Activated T-helper 1 cell treated with Interleukin-2 at 50 U/mL for 16 hours (primary cell): ENCODE results near the gene ME3.
"Not testable (repeated sequence)": the region's sequence is repeated elsewhere in the genome, so short reads cannot be mapped to it uniquely, and the experiment has no call there.

Experiments
- DNase-seq: peaks from one replicate; pipeline ENCODE4 v3.0.0-alpha.2; 2020; ENCODE audit warnings: low read depth

ME3 gene

GRCh38 chr11:86663761-86664160 lies 8.7 kb downstream of the ME3 start:
- no peak for DNase-seq

GRCh38 chr11:86663291-86663690 lies 9.1 kb downstream of the ME3 start:
- DNase-seq = no peak

- no peak for DNase-seq
Observed at GRCh38 chr11:86660736-86661135, 11.7 kb downstream of the ME3 start.

GRCh38 chr11:86660088-86660487 lies 12.3 kb downstream of the ME3 start:
- DNase-seq = no peak

GRCh38 chr11:86658534-86658933 lies 13.9 kb downstream of the ME3 start:
- DNase-seq = no peak

- DNase-seq = not testable (repeated sequence)
Observed at GRCh38 chr11:86645212-86645611, 27.2 kb downstream of the ME3 start.

GRCh38 chr11:86644291-86644690 lies 28.1 kb downstream of the ME3 start:
- no peak for DNase-seq

- DNase-seq = no peak
Observed at GRCh38 chr11:86641537-86642261, 30.7 kb downstream of the ME3 start.

- no peak for DNase-seq
Observed at GRCh38 chr11:86639137-86639536, 33.3 kb downstream of the ME3 start.

- DNase-seq = no peak
Observed at GRCh38 chr11:86638673-86639072, 33.7 kb downstream of the ME3 start.

- DNase-seq = no peak
Observed at GRCh38 chr11:86637988-86638387, 34.4 kb downstream of the ME3 start.

- no peak for DNase-seq
Observed at GRCh38 chr11:86636275-86636674, 36.1 kb downstream of the ME3 start.

- DNase-seq = no peak
Observed at GRCh38 chr11:86632499-86633269, 39.7 kb downstream of the ME3 start.

GRCh38 chr11:86630229-86630981 lies 42.0 kb downstream of the ME3 start:
- DNase-seq = no peak

- DNase-seq = no peak
Observed at GRCh38 chr11:86629045-86629706, 43.2 kb downstream of the ME3 start.

- DNase-seq = no peak
Observed at GRCh38 chr11:86627776-86628455, 44.5 kb downstream of the ME3 start.

GRCh38 chr11:86625981-86626380 lies 46.4 kb downstream of the ME3 start:
- DNase-seq = no peak

GRCh38 chr11:86625544-86625943 lies 46.9 kb downstream of the ME3 start:
- no peak for DNase-seq

GRCh38 chr11:86624366-86624765 lies 48.0 kb downstream of the ME3 start:
- DNase-seq = no peak

GRCh38 chr11:86623736-86624135 lies 48.7 kb downstream of the ME3 start:
- DNase-seq = no peak

GRCh38 chr11:86623041-86623621 lies 49.3 kb downstream of the ME3 start:
- DNase-seq = no peak
